SH-SY5Y (cell line): ENCODE results near the gene SARNP.

ENCODE experiments used
- GATA2 ChIP-seq: IDR thresholded peaks from 2 replicates; pipeline ENCODE4 v1.6.1; 2011; ENCODE audit warnings: mild to moderate bottlenecking, low read depth, low read length
- GATA3 ChIP-seq: IDR thresholded peaks from 2 replicates; pipeline ENCODE4 v1.6.1; 2011; ENCODE audit warnings: low read depth, mild to moderate bottlenecking, low read length, moderate library complexity

DNA sequence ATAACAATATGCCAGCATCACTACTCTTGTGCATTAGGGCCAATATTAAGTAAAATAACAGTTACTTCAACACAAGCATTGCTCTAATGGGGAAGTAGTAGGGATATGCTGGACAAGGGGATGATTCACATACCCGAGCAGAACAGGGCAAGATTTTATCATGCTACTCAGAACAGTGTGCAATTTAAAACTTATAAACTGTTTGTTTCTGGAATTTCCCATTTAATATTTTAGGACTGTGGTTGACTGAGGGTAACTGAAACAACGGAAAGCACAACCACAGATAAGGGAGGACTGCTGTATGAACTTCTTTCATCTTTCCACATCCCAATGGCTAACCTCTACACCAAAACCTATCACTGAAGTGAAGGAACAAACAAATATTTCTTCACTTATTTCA lies 36.8 kb downstream of the SARNP start:
- TF ChIP-seq GATA3 (no peak), GATA2 (no peak)
